PC-3 (cell line): Measurements from ENCODE around the gene PLXNA4. TPM values are rescaled to one million over a fixed set of nuclear protein-coding genes. Genes with fewer than 3 reads are reported as not detected.

Experiments used
- ATAC-seq: fragments of 200-7000 bp; cut with Tn5 transposase; 2 replicates; pipeline ENCODE4 v1.9.1; 2020; ENCODE audit warnings: mild to moderate bottlenecking, moderate library complexity
- BruUV-seq: library from RNA; stranded (reverse); fragments of 400-500 nt; replicated peaks from 2 replicates; lab custom pipeline; 2021; lab: Mats Ljungman, UMichigan
- CTCF ChIA-PET: fragments of 300-600 bp; sonication (Branson Sonifier 250); formaldehyde crosslinking; loops from one replicate; lab custom pipeline; 2022; ENCODE audit warnings: antibody characterized with exemption; lab: Charles Lee
- POLR2A ChIA-PET: fragments of 300-600 bp; sonication (Branson Sonifier 250); formaldehyde crosslinking; loops from one replicate; lab custom pipeline; 2022; ENCODE audit warnings: antibody characterized with exemption; ENCODE audit not compliant: unreplicated experiment; lab: Charles Lee
- DNase-seq: peaks from one replicate; pipeline ENCODE4 v3.0.0-alpha.2; 2015
- H2AFZ ChIP-seq: fragments of 300-600 bp; sonication (generic); 2 replicates; pipeline ENCODE4 v1.6.0; 2016; ENCODE audit warnings: antibody characterized with exemption, low read length
- H3F3A ChIP-seq: fragments of 300-600 bp; sonication (generic); one replicate; pipeline ENCODE4 v1.6.0; 2017; ENCODE audit warnings: antibody characterized with exemption, low read length, control low read depth, mild to moderate bottlenecking; ENCODE audit not compliant: unreplicated experiment
- H3K27ac ChIP-seq: fragments of 300-600 bp; sonication (generic); 2 replicates; pipeline ENCODE4 v1.5.1; 2016; ENCODE audit warnings: mild to moderate bottlenecking, low read length
- H3K27me3 ChIP-seq: fragments of 300-600 bp; sonication (generic); 2 replicates; pipeline ENCODE4 v1.6.1; 2016; ENCODE audit warnings: low read length, mixed read lengths
- H3K36me3 ChIP-seq: fragments of 300-600 bp; sonication (generic); 2 replicates; pipeline ENCODE4 v1.6.1; 2016; ENCODE audit warnings: low read depth, mixed run types, low read length, mixed read lengths
- H3K4me1 ChIP-seq: fragments of 300-600 bp; sonication (generic); 2 replicates; pipeline ENCODE4 v1.5.1; 2016; ENCODE audit warnings: low read length; ENCODE audit not compliant: insufficient read depth
- H3K4me2 ChIP-seq: fragments of 300-600 bp; sonication (generic); 2 replicates; pipeline ENCODE4 v1.6.0; 2016; ENCODE audit warnings: low read length
- H3K4me3 ChIP-seq: fragments of 300-600 bp; sonication (generic); 2 replicates; pipeline ENCODE4 v1.5.1; 2016; ENCODE audit warnings: mild to moderate bottlenecking, low read length, mixed read lengths
- H3K79me2 ChIP-seq: fragments of 300-600 bp; sonication (generic); 2 replicates; pipeline ENCODE4 v1.6.1; 2017; ENCODE audit warnings: low read length, mixed read lengths
- H3K9ac ChIP-seq: fragments of 300-600 bp; sonication (generic); 2 replicates; pipeline ENCODE4 v1.6.0; 2016; ENCODE audit warnings: mild to moderate bottlenecking, low read length
- H3K9me2 ChIP-seq: fragments of 300-600 bp; sonication (generic); replicated peaks from 2 replicates; pipeline ENCODE4 v1.6.1; 2016; ENCODE audit warnings: mixed run types, low read length, mixed read lengths
- H3K9me3 ChIP-seq: fragments of 300-600 bp; sonication (generic); 2 replicates; pipeline ENCODE4 v1.6.1; 2016; ENCODE audit warnings: low read length, mixed read lengths
- H4K20me1 ChIP-seq: fragments of 300-600 bp; sonication (generic); 2 replicates; pipeline ENCODE4 v1.6.1; 2016; ENCODE audit warnings: low read length, mixed read lengths
- EZH2 ChIP-seq: fragments of 300-600 bp; sonication (generic); IDR thresholded peaks from one replicate; pipeline ENCODE4 v1.6.1; 2017; ENCODE audit warnings: antibody characterized with exemption, mild to moderate bottlenecking, low read length; ENCODE audit not compliant: unreplicated experiment
- EZH2phosphoT487 ChIP-seq: fragments of 300-600 bp; sonication (generic); IDR thresholded peaks from 2 replicates; pipeline ENCODE4 v1.6.1; 2018; ENCODE audit warnings: mild to moderate bottlenecking, antibody characterized with exemption, low read length, borderline replicate concordance
- intact Hi-C: fragments of 100-400 bp; cut with micrococcal nuclease; formaldehyde crosslinking; loops from 2 replicates; pipeline ENCODE4 v1.9.0; 2023
- total RNA-seq: library from RNA; depleted of rRNA; stranded (reverse); fragments of >200 nt; gene quantifications from 2 replicates; pipeline ENCODE4 v1.2.3, GENCODE V29; 2014
- TF ChIP-seq, protein P1 (sequence below): fragments of 300-600 bp; sonication (generic); conservative IDR thresholded peaks from 2 replicates; pipeline ENCODE4 v1.5.1; 2017; ENCODE audit warnings: antibody characterized with exemption, low read depth, mild to moderate bottlenecking, low read length

Gene PLXNA4
- total RNA-seq, 1 experiment from 2014 or later: 1.2 TPM

DNA sequence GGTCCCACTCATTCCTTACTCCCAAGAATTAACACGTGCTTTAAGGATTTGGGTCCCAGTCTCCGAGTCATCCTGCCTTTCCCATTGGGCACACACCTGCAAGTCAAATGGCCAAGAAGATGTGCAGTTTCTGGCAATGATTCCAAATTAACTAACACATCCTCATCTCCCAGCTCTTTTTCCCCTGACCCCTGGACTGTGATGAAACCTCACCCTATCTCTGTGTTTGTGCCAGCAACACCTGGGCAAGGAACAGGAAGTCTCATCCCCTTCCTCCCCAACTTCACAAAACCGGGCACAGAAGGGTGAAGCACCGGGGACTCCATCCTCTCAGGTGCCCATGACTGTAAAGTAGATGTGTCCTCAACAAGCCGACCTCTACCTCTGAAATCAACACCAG lies 54.8 kb downstream of the PLXNA4 start:
- intact Hi-C loops: no loop called here
- TF ChIP-seq EZH2phosphoT487: no peak
- TF ChIP-seq EZH2: no peak
- TF ChIP-seq, protein P1, sequence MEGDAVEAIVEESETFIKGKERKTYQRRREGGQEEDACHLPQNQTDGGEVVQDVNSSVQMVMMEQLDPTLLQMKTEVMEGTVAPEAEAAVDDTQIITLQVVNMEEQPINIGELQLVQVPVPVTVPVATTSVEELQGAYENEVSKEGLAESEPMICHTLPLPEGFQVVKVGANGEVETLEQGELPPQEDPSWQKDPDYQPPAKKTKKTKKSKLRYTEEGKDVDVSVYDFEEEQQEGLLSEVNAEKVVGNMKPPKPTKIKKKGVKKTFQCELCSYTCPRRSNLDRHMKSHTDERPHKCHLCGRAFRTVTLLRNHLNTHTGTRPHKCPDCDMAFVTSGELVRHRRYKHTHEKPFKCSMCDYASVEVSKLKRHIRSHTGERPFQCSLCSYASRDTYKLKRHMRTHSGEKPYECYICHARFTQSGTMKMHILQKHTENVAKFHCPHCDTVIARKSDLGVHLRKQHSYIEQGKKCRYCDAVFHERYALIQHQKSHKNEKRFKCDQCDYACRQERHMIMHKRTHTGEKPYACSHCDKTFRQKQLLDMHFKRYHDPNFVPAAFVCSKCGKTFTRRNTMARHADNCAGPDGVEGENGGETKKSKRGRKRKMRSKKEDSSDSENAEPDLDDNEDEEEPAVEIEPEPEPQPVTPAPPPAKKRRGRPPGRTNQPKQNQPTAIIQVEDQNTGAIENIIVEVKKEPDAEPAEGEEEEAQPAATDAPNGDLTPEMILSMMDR: no peak
- no peaks in the 10 kb centered on the region for H3K9me3 ChIP-seq
- H3K27ac ChIP-seq: no peak overlapping the region
- no TSS peak for BruUV-seq
- H3K9me2 ChIP-seq: no peaks in the 10 kb centered on the region
- no peaks in the 10 kb centered on the region for H3K36me3 ChIP-seq
- no peaks in the 10 kb centered on the region for H3F3A ChIP-seq
- no peaks in the 10 kb centered on the region for H3K4me1 ChIP-seq
- H3K27me3 ChIP-seq: no peaks in the 10 kb centered on the region
- DNase-seq (no peak), ATAC-seq (no peak)
- H2AFZ ChIP-seq: no peak overlapping the region
- no peak overlapping the region for H3K9ac ChIP-seq
- no peaks in the 10 kb centered on the region for H4K20me1 ChIP-seq
- POLR2A ChIA-PET: no interaction called here
- H3K4me2 ChIP-seq: no peak overlapping the region
- H3K79me2 ChIP-seq: no peaks in the 10 kb centered on the region
- CTCF ChIA-PET: no interaction called here
- no peak overlapping the region for H3K4me3 ChIP-seq

DNA sequence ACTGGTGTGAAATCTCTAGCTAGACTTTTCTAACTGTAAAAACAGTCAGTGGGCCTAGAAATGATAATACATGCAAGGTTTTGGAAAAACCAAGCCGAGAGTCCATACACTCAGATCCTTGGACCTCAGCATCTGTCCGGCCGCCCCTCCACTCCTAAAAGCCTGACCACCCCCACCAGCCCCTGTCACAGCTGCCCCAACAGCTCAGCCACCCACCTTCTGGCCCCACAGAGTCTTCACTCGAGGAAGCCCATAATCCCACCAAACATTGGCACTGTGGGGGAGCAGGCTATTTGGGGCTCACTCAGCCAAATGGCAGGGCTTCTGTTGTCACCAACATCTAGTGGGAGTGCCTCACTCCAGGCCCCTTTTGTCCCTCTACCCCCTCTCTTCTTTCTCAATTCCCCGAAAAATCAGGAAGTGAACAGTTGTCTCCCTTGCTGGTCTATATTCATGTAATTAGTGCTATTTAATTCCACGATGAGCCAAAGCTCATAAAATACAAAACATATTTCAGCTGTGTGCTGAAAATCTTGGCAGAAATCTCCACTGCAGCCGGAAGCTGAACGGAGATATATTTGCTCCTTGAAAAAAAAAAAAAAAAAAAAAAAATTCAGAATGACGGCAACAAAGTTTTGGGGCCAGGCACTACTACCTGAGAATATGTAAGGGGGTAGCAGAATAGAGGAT lies 55.5 kb downstream of the PLXNA4 start:
- Histone ChIP-seq H3K4me3 (no peak overlapping the region), H3K9ac (no peak overlapping the region), H3K9me2 (no peaks in the 10 kb centered on the region), H2AFZ (no peak overlapping the region), H3F3A (no peaks in the 10 kb centered on the region), H3K27me3 (no peaks in the 10 kb centered on the region), H3K79me2 (no peaks in the 10 kb centered on the region), H3K4me2 (no peak overlapping the region), H3K27ac (no peak overlapping the region), H3K36me3 (no peaks in the 10 kb centered on the region), H4K20me1 (no peaks in the 10 kb centered on the region), H3K4me1 (no peaks in the 10 kb centered on the region), H3K9me3 (no peaks in the 10 kb centered on the region)
- TF ChIP-seq EZH2 (no peak), EZH2phosphoT487 (no peak)
- TF ChIP-seq, protein P1: no peak
- ChIA-PET POLR2A (no interaction called here), CTCF (no interaction called here)
- intact Hi-C loops: no loop called here
- no TSS peak for BruUV-seq
- no peak for DNase-seq
- no peak for ATAC-seq

DNA sequence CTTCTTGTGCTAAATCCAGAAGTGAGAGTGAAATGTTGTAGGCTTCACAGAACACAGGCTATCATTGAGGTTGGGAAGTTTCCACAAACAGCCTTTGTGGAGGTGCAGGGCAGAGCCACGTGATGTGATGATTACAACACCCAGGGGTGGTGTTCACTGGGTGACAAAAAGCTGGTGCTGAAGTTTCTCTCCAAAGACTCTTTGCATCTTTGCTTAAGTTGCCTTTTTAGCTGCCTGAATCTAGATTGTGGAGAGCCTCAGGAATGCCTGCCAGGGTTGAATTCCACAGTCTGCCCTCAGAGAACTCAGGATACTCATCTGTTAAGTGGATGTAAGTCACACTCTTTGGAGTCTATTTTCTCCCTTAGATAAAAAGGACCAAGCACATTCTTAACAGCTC lies 56.3 kb downstream of the PLXNA4 start:
- no peaks in the 10 kb centered on the region for H3K9me3 ChIP-seq
- ChIA-PET POLR2A (no interaction called here), CTCF (no interaction called here)
- no peaks in the 10 kb centered on the region for H3K36me3 ChIP-seq
- H3K4me1 ChIP-seq: no peaks in the 10 kb centered on the region
- no peaks in the 10 kb centered on the region for H3K27me3 ChIP-seq
- no peaks in the 10 kb centered on the region for H3K9me2 ChIP-seq
- DNase-seq: no peak
- no peaks in the 10 kb centered on the region for H3F3A ChIP-seq
- intact Hi-C loops: no loop called here
- ATAC-seq: no peak
- H3K4me3 ChIP-seq: no peak overlapping the region
- H2AFZ ChIP-seq: no peak overlapping the region
- H3K79me2 ChIP-seq: no peaks in the 10 kb centered on the region
- no peak overlapping the region for H3K4me2 ChIP-seq
- no peak overlapping the region for H3K9ac ChIP-seq
- no TSS peak for BruUV-seq
- no peaks in the 10 kb centered on the region for H4K20me1 ChIP-seq
- no peak overlapping the region for H3K27ac ChIP-seq
- TF ChIP-seq EZH2phosphoT487: no peak
- TF ChIP-seq EZH2: no peak
- TF ChIP-seq, protein P1: no peak
